HepG2 (cell line): ENCODE data around the gene ZDHHC16. TPM values are rescaled to one million over a fixed set of nuclear protein-coding genes. Genes with fewer than 3 reads are reported as not detected.
A peak's percentile ranks its signal among the peaks of the same experiment; 100 is the strongest.

Experiments
- ADNP ChIP-seq: sonication (generic); formaldehyde crosslinking; IDR thresholded peaks from 2 replicates; pipeline ENCODE4 v1.4.0; 2020; ENCODE audit warnings: missing genetic modification reagents
- ATF5 ChIP-seq: sonication (generic); formaldehyde crosslinking; IDR thresholded peaks from 2 replicates; pipeline ENCODE4 v1.4.0; 2020; ENCODE audit warnings: mild to moderate bottlenecking, low read depth, missing genetic modification reagents
- FLYWCH1 ChIP-seq: sonication (generic); formaldehyde crosslinking; IDR thresholded peaks from 2 replicates; pipeline ENCODE4 v1.8.1; 2023; ENCODE audit warnings: mild to moderate bottlenecking, missing genetic modification reagents
- FOXJ3 ChIP-seq: sonication (generic); formaldehyde crosslinking; IDR thresholded peaks from 2 replicates; pipeline ENCODE4 v1.4.0; 2020; ENCODE audit warnings: missing genetic modification reagents, mild to moderate bottlenecking, borderline replicate concordance
- HNRNPK ChIP-seq: fragments of 200-400 bp; formaldehyde crosslinking; IDR thresholded peaks from 2 replicates; pipeline ENCODE4 v1.6.1; 2018; ENCODE audit warnings: low read length, low read depth, moderate library complexity, mild to moderate bottlenecking; ENCODE audit not compliant: poor library complexity, severe bottlenecking
- KAT7 ChIP-seq: IDR thresholded peaks from 2 replicates; pipeline ENCODE4 v1.6.1; 2018; ENCODE audit warnings: borderline replicate concordance, missing compliant biosample characterization
- KLF12 ChIP-seq: sonication (generic); formaldehyde crosslinking; IDR thresholded peaks from 2 replicates; pipeline ENCODE4 v1.4.0; 2020; ENCODE audit warnings: missing genetic modification reagents, borderline replicate concordance
- MTERF4 ChIP-seq: sonication (generic); formaldehyde crosslinking; IDR thresholded peaks from 2 replicates; pipeline ENCODE4 v1.8.0; 2023; ENCODE audit warnings: mild to moderate bottlenecking, missing genetic modification reagents
- NCOA5 ChIP-seq: sonication (generic); formaldehyde crosslinking; IDR thresholded peaks from 2 replicates; pipeline ENCODE4 v1.4.0; 2020; ENCODE audit warnings: missing genetic modification reagents
- REXO4 ChIP-seq: sonication (generic); formaldehyde crosslinking; IDR thresholded peaks from 2 replicates; pipeline ENCODE4 v1.8.0; 2022; ENCODE audit warnings: missing genetic modification reagents, mild to moderate bottlenecking, borderline replicate concordance
- ZMYM3 ChIP-seq: sonication (generic); formaldehyde crosslinking; IDR thresholded peaks from 2 replicates; pipeline ENCODE4 v1.5.1; 2020; ENCODE audit warnings: mild to moderate bottlenecking, missing genetic modification reagents
- ZNF260 ChIP-seq: sonication (generic); formaldehyde crosslinking; IDR thresholded peaks from 2 replicates; pipeline ENCODE4 v1.4.0; 2020; ENCODE audit warnings: missing genetic modification reagents, low read depth, mild to moderate bottlenecking, borderline replicate concordance
- ZNF431 ChIP-seq: sonication (generic); formaldehyde crosslinking; IDR thresholded peaks from 2 replicates; pipeline ENCODE4 v1.9.0; 2022; ENCODE audit warnings: missing genetic modification reagents, low read depth, mild to moderate bottlenecking, borderline replicate concordance
- ZNF550 ChIP-seq: sonication (generic); formaldehyde crosslinking; IDR thresholded peaks from 2 replicates; pipeline ENCODE4 v1.4.0; 2020; ENCODE audit warnings: mild to moderate bottlenecking, missing genetic modification reagents, borderline replicate concordance
- ZNF597 ChIP-seq: sonication (generic); formaldehyde crosslinking; IDR thresholded peaks from 2 replicates; pipeline ENCODE4 v1.5.0; 2020; ENCODE audit warnings: missing genetic modification reagents
- ZNF724P ChIP-seq: sonication (generic); formaldehyde crosslinking; IDR thresholded peaks from 2 replicates; pipeline ENCODE4 v1.8.0; 2022; ENCODE audit warnings: missing genetic modification reagents, borderline replicate concordance
- ZSCAN22 ChIP-seq: sonication (generic); formaldehyde crosslinking; IDR thresholded peaks from 2 replicates; pipeline ENCODE4 v1.4.0; 2020; ENCODE audit warnings: mild to moderate bottlenecking, missing genetic modification reagents
- polyA plus RNA-seq, 8 experiments: library from polyadenylated mRNA; depleted of rRNA in 3 of 8; stranded (reverse) in 7 of 8; unstranded in 1 of 8; fragments of >200 nt; fragmentation: Illumina TruSeq in 4 of 8; extraction: Trizol in 4 of 8; gene quantifications; 2 replicates each; pipeline versions ENCODE4 v1.2.1 to v1.2.3, GENCODE V29; 2011 to 2016; ENCODE audit warnings: low read depth in 4 of 8, missing spikeins in 1 of 8, mixed read lengths in 1 of 8; ENCODE audit not compliant: insufficient read depth in 1 of 8
- total RNA-seq, 5 experiments: library from RNA; depleted of rRNA; stranded (reverse); fragments of >200 nt; fragmentation: Illumina TruSeq; extraction: Trizol; gene quantifications; 2 replicates each; pipeline ENCODE4 v1.2.3, GENCODE V29; 2016; ENCODE audit warnings: low read depth in 1 of 5
- TF ChIP-seq, protein P1 (sequence below), 2 experiments: sonication (generic) in 1 of 2; formaldehyde crosslinking in 1 of 2; IDR thresholded peaks; 2 replicates each; pipeline versions ENCODE4 v1.6.1 to v1.9.0; 2014 to 2022; ENCODE audit warnings: antibody characterized with exemption in 1 of 2, borderline replicate concordance in 1 of 2, inconsistent platforms in 1 of 2, low read depth in 1 of 2, missing genetic modification reagents in 1 of 2

The ZDHHC16 gene
- total and polyA plus RNA-seq, 2 of the 13 experiments (the other 11 are each of a cell fraction or from before 2014, with no cell fraction given), result 40.8 to 41.8 TPM

GRCh38 chr10:97497572-97498075 lies 51.6 kb downstream of the ZDHHC16 start (continued):
- TF ChIP-seq ZNF431, result 0 out of 2 replicates have a peak, but pooled peaks have one; percentile 42
- TF ChIP-seq ADNP (CRISPR knock-in tag), result no peak
- no peak for TF ChIP-seq HNRNPK
- peak; percentile 90 for TF ChIP-seq MTERF4
- TF ChIP-seq REXO4 (CRISPR knock-in tag), result peak; percentile 68; the same call in 1 of the 2 replicates
- no peak for TF ChIP-seq NCOA5 (CRISPR knock-in tag)
- TF ChIP-seq FOXJ3, result no peak
- no peak for TF ChIP-seq FLYWCH1 (CRISPR knock-in tag)
- TF ChIP-seq ZMYM3 (CRISPR knock-in tag), result 0 out of 2 replicates have a peak, but pooled peaks have one; percentile 57
- TF ChIP-seq ZNF260 (CRISPR knock-in tag), result no peak
- TF ChIP-seq ZNF597 (CRISPR knock-in tag), result no peak
- peak; percentile 89; the same call in 1 of the 2 replicates for TF ChIP-seq KAT7
- TF ChIP-seq KLF12 (CRISPR knock-in tag), result no peak
- TF ChIP-seq ZNF724P (CRISPR knock-in tag), result no peak
- TF ChIP-seq, protein P1, sequence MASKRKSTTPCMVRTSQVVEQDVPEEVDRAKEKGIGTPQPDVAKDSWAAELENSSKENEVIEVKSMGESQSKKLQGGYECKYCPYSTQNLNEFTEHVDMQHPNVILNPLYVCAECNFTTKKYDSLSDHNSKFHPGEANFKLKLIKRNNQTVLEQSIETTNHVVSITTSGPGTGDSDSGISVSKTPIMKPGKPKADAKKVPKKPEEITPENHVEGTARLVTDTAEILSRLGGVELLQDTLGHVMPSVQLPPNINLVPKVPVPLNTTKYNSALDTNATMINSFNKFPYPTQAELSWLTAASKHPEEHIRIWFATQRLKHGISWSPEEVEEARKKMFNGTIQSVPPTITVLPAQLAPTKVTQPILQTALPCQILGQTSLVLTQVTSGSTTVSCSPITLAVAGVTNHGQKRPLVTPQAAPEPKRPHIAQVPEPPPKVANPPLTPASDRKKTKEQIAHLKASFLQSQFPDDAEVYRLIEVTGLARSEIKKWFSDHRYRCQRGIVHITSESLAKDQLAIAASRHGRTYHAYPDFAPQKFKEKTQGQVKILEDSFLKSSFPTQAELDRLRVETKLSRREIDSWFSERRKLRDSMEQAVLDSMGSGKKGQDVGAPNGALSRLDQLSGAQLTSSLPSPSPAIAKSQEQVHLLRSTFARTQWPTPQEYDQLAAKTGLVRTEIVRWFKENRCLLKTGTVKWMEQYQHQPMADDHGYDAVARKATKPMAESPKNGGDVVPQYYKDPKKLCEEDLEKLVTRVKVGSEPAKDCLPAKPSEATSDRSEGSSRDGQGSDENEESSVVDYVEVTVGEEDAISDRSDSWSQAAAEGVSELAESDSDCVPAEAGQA (IDR thresholded peaks at IDR 0.05; ENCODE audit: low read depth), result no peak
- TF ChIP-seq, protein P1 (CRISPR knock-in tag; IDR thresholded peaks at IDR 0.05; ENCODE audit: borderline replicate concordance), result no peak
- TF ChIP-seq ZSCAN22 (CRISPR knock-in tag), result no peak
- peak; percentile 51; the same call in 1 of the 2 replicates for TF ChIP-seq ATF5 (CRISPR knock-in tag)
- no peak for TF ChIP-seq ZNF550 (CRISPR knock-in tag)
